ENCODE measurements around the gene TACC2.

- TF ChIP-seq CTCF (conservative IDR thresholded peaks at IDR 0.05), result no peak
- TF ChIP-seq EZH2 (IDR thresholded peaks at IDR 0.05; ENCODE audit: low read depth), result no peak
These were observed 12.4 kb upstream of the TACC2 start for GRCh38 chr10:121976607-121977006.
